H1 (cell line): ENCODE data around the gene CISD1. TPM values are rescaled to one million over a fixed set of nuclear protein-coding genes. Genes with fewer than 3 reads are reported as not detected.

Experiments
- CTCF ChIA-PET: fragments of 300-600 bp; sonication (Branson Sonifier 250); formaldehyde crosslinking; loops from one replicate; lab custom pipeline; 2021; ENCODE audit not compliant: partially characterized antibody; lab: Charles Lee
- POLR2A ChIA-PET: fragments of 300-600 bp; sonication (Branson Sonifier 250); formaldehyde crosslinking; loops from one replicate; lab custom pipeline; 2021; ENCODE audit warnings: inconsistent platforms; ENCODE audit not compliant: partially characterized antibody; lab: Charles Lee
- DNase-seq, 2 experiments: peaks; one replicate each; pipeline versions ENCODE4 v3.0.0 to v3.0.0-alpha.2; 2010 to 2022; ENCODE audit warnings: low spot score in 2 of 2, low read depth in 1 of 2, mixed read lengths in 1 of 2
- FAIRE-seq: peaks from 2 replicates; lab custom pipeline; 2011; peaks lifted over from hg19 to GRCh38; lab: Jason Lieb, UNC
- H2AFZ ChIP-seq: 2 replicates; pipeline ENCODE4 v1.8.1; 2012; ENCODE audit warnings: low read length, inconsistent platforms
- H2AK5ac ChIP-seq: 2 replicates; pipeline ENCODE4 v1.6.1; 2013; ENCODE audit warnings: low read depth, low read length
- H2BK120ac ChIP-seq: replicated peaks from 2 replicates; pipeline ENCODE3; 2013; ENCODE audit warnings: low read depth, low read length, inconsistent platforms
- H2BK12ac ChIP-seq: 2 replicates; pipeline ENCODE4 v1.6.1; 2013; ENCODE audit warnings: low read depth, low read length
- H2BK15ac ChIP-seq: 2 replicates; pipeline ENCODE4 v1.6.1; 2013; ENCODE audit warnings: low read length
- H2BK20ac ChIP-seq: 2 replicates; pipeline ENCODE4 v1.6.1; 2013; ENCODE audit warnings: low read length
- H2BK5ac ChIP-seq: 2 replicates; pipeline ENCODE4 v1.6.1; 2013; ENCODE audit warnings: low read depth, low read length
- H3K14ac ChIP-seq: 2 replicates; pipeline ENCODE4 v1.6.1; 2013; ENCODE audit warnings: inconsistent platforms; ENCODE audit not compliant: insufficient read length
- H3K18ac ChIP-seq: 2 replicates; pipeline ENCODE4 v1.6.1; 2013; ENCODE audit warnings: low read length; ENCODE audit errors: extremely low read depth
- H3K23ac ChIP-seq: 2 replicates; pipeline ENCODE4 v1.6.1; 2013; ENCODE audit warnings: inconsistent platforms; ENCODE audit not compliant: insufficient read length
- H3K23me2 ChIP-seq: 2 replicates; pipeline ENCODE4 v1.6.1; 2013; ENCODE audit warnings: low read depth, low read length
- H3K27ac ChIP-seq: 2 replicates; pipeline ENCODE4 v1.6.1; 2011; ENCODE audit warnings: low read depth, low read length, inconsistent platforms
- H3K27me3 ChIP-seq, 4 experiments: replicated peaks in 1 of 4; 1 replicate in 1 of 4; 2 replicates in 3 of 4; pipeline versions ENCODE4 v1.6.1 to v1.8.1; 2011 to 2013; ENCODE audit warnings: low read length in 3 of 4, mild to moderate bottlenecking in 3 of 4, inconsistent platforms in 2 of 4, mixed read lengths in 2 of 4, moderate library complexity in 1 of 4; ENCODE audit not compliant: control insufficient read depth in 3 of 4, insufficient read depth in 3 of 4; ENCODE audit errors: extremely low read depth in 1 of 4
- H3K36me3 ChIP-seq, 4 experiments: 2 replicates each; pipeline versions ENCODE4 v1.6.1 to v1.8.1; 2011 to 2013; ENCODE audit warnings: mild to moderate bottlenecking in 4 of 4, low read length in 3 of 4, moderate library complexity in 2 of 4, control low read depth in 1 of 4, inconsistent platforms in 1 of 4; ENCODE audit not compliant: insufficient read depth in 4 of 4, control insufficient read depth in 2 of 4
- H3K4ac ChIP-seq: replicated peaks from 2 replicates; pipeline ENCODE3; 2013; ENCODE audit warnings: low read length, low read depth, mixed read lengths, inconsistent platforms; ENCODE audit not compliant: insufficient read length
- H3K4me1 ChIP-seq, 4 experiments: replicated peaks in 1 of 4; 1 replicate in 1 of 4; 2 replicates in 3 of 4; pipeline versions ENCODE4 v1.6.1 to v1.8.1; 2011 to 2013; ENCODE audit warnings: low read length in 3 of 4, inconsistent platforms in 2 of 4, mixed read lengths in 1 of 4; ENCODE audit not compliant: insufficient read depth in 4 of 4, control insufficient read depth in 3 of 4
- H3K4me2 ChIP-seq, 2 experiments: 2 replicates each; pipeline versions ENCODE4 v1.6.1 to v1.8.1; 2011 to 2013; ENCODE audit warnings: low read depth in 2 of 2, low read length in 2 of 2, control low read depth in 1 of 2, inconsistent platforms in 1 of 2, mild to moderate bottlenecking in 1 of 2; ENCODE audit not compliant: insufficient read depth in 1 of 2
- H3K4me3 ChIP-seq, 4 experiments: fragments of 200-600, 300-600 bp in 1 of 4; sonication (generic), shearing (Covaris generic), sonication (Bioruptor Twin) in 1 of 4; 2 replicates each; pipeline versions ENCODE4 v1.5.1 to v1.8.1; 2011 to 2016; ENCODE audit warnings: low read length in 4 of 4, low read depth in 3 of 4, control low read depth in 2 of 4, inconsistent platforms in 2 of 4, mild to moderate bottlenecking in 2 of 4, mixed read lengths in 1 of 4, moderate library complexity in 1 of 4; ENCODE audit not compliant: insufficient read depth in 2 of 4; ENCODE audit errors: extremely low read depth in 1 of 4
- H3K56ac ChIP-seq: replicated peaks from 2 replicates; pipeline ENCODE3; 2013; ENCODE audit warnings: low read depth, mild to moderate bottlenecking, mixed read lengths, low read length, inconsistent platforms; ENCODE audit not compliant: insufficient read length
- H3K79me1 ChIP-seq: 2 replicates; pipeline ENCODE4 v1.6.1; 2013; ENCODE audit warnings: low read depth, low read length, control low read depth
- H3K79me2 ChIP-seq, 2 experiments: 2 replicates each; pipeline versions ENCODE4 v1.6.1 to v1.8.1; 2012 to 2013; ENCODE audit warnings: low read length in 2 of 2, mild to moderate bottlenecking in 2 of 2, inconsistent platforms in 1 of 2; ENCODE audit not compliant: insufficient read depth in 2 of 2, control insufficient read depth in 1 of 2
- H3K9ac ChIP-seq, 4 experiments: replicated peaks in 1 of 4; 1 replicate in 1 of 4; 2 replicates in 3 of 4; pipeline versions ENCODE4 v1.6.1 to v1.8.1; 2011 to 2013; ENCODE audit warnings: low read depth in 3 of 4, low read length in 3 of 4, control low read depth in 2 of 4, mild to moderate bottlenecking in 2 of 4, moderate library complexity in 2 of 4, inconsistent platforms in 1 of 4; ENCODE audit errors: extremely low read depth in 1 of 4
- H3K9me3 ChIP-seq, 2 experiments: 2 replicates each; pipeline versions ENCODE4 v1.6.1 to v1.8.1; 2012 to 2013; ENCODE audit warnings: mild to moderate bottlenecking in 2 of 2, moderate library complexity in 2 of 2, control low read depth in 1 of 2, inconsistent platforms in 1 of 2, low read depth in 1 of 2, low read length in 1 of 2, mixed read lengths in 1 of 2; ENCODE audit not compliant: insufficient read depth in 2 of 2
- H4K20me1 ChIP-seq, 2 experiments: replicated peaks in 1 of 2; 2 replicates each; pipeline versions ENCODE3 to v1.8.1; 2011 to 2013; ENCODE audit warnings: inconsistent platforms in 2 of 2, low read length in 2 of 2, mild to moderate bottlenecking in 1 of 2; ENCODE audit not compliant: insufficient read depth in 2 of 2, control insufficient read depth in 1 of 2
- H4K5ac ChIP-seq: 2 replicates; pipeline ENCODE4 v1.6.1; 2013; ENCODE audit warnings: low read length, low read depth, mixed read lengths, inconsistent platforms; ENCODE audit not compliant: insufficient read length
- H4K8ac ChIP-seq: 2 replicates; pipeline ENCODE4 v1.8.0; 2013; ENCODE audit warnings: mild to moderate bottlenecking, moderate library complexity, low read length, inconsistent platforms; ENCODE audit not compliant: insufficient read depth; ENCODE audit errors: extremely low read depth
- H4K91ac ChIP-seq: replicated peaks from 2 replicates; pipeline ENCODE3; 2013; ENCODE audit warnings: low read length, mixed read lengths, inconsistent platforms; ENCODE audit not compliant: insufficient read length
- CBX8 ChIP-seq: fragments of 300-800, 300-1000 bp; sonication (generic); IDR thresholded peaks from 2 replicates; pipeline ENCODE4 v1.7.1; 2016; ENCODE audit warnings: low read depth, low read length, borderline replicate concordance
- CTCF ChIP-seq, 3 experiments: IDR thresholded peaks; 1 replicate in 2 of 3; 2 replicates in 1 of 3; pipeline versions ENCODE4 v1.5.1 to v1.6.1; 2011; ENCODE audit warnings: low read length in 3 of 3, mild to moderate bottlenecking in 3 of 3, inconsistent platforms in 2 of 3, low read depth in 1 of 3, moderate library complexity in 1 of 3; ENCODE audit not compliant: insufficient read depth in 1 of 3; ENCODE audit errors: control extremely low read depth in 1 of 3
- JUN ChIP-seq: IDR thresholded peaks from 2 replicates; pipeline ENCODE4 v1.6.1; 2011; ENCODE audit warnings: low read depth, mild to moderate bottlenecking, improper control_type of control experiment, low read length
- RAD21 ChIP-seq, 2 experiments: IDR thresholded peaks in 1 of 2; conservative IDR thresholded peaks in 1 of 2; 2 replicates each; pipeline ENCODE4 v1.6.1; 2011; ENCODE audit warnings: low read depth in 2 of 2, low read length in 2 of 2, improper control_type of control experiment in 1 of 2, inconsistent platforms in 1 of 2, mild to moderate bottlenecking in 1 of 2, moderate library complexity in 1 of 2
- SAP30 ChIP-seq: fragments of 300-600 bp; sonication (generic); IDR thresholded peaks from 2 replicates; pipeline ENCODE4 v1.7.1; 2012; ENCODE audit warnings: low read length, moderate library complexity, mild to moderate bottlenecking, inconsistent platforms; ENCODE audit not compliant: insufficient read depth, insufficient replicate concordance
- SUZ12 ChIP-seq: fragments of 200-600 bp; sonication (generic); IDR thresholded peaks from 2 replicates; pipeline ENCODE4 v1.6.1; 2012; ENCODE audit warnings: mild to moderate bottlenecking, inconsistent platforms, low read length, moderate library complexity, mixed read lengths
- WGBS, 2 experiments: shearing (Covaris generic) in 1 of 2; methylation state at CpG; one replicate each; pipeline versions ENCODE4 v1.1.6 to v1.1.7; 2013 to 2015; ENCODE audit warnings: low lambda C conversion rate in 2 of 2, mixed read lengths in 2 of 2, inconsistent platforms in 1 of 2, low coverage in 1 of 2, missing lambda C conversion rate in 1 of 2; ENCODE audit not compliant: insufficient replicate concordance in 2 of 2, insufficient coverage in 1 of 2, insufficient read length in 1 of 2; ENCODE audit errors: extremely low coverage in 1 of 2, missing lambda C conversion rate in 1 of 2; 5-methylcytosine and 5-hydroxymethylcytosine counted together
- polyA plus RNA-seq, 7 experiments: library from polyadenylated mRNA; depleted of rRNA in 3 of 7; stranded (reverse) in 5 of 7; unstranded in 2 of 7; fragments of >200 nt in 5 of 7; fragments of 200-250 nt in 2 of 7; gene quantifications; 1 replicate in 5 of 7; 2 replicates in 1 of 7; 4 replicates in 1 of 7; pipeline versions ENCODE4 v1.2.1 to v1.2.3, GENCODE V29; 2011 to 2013; ENCODE audit warnings: missing spikeins in 2 of 7, mixed read lengths in 2 of 7
- total RNA-seq: library from RNA; stranded (reverse); fragmentation: NEBNext Ultra II Directional; extraction: Animal tissue kit (Norgen Biotek cat#: 25700); gene quantifications from 2 replicates; pipeline ENCODE4 v1.2.1, GENCODE V29; 2021

Gene CISD1
- total and polyA plus RNA-seq, 2 of the 8 experiments (the other 6 are each of a cell fraction or from before 2014, with no cell fraction given): 22.6 to 43.2 TPM

- Histone ChIP-seq H4K91ac (no peak overlapping the region), H3K56ac (no peak overlapping the region), H4K20me1 (peaks cover 2 to 6% of the 10 kb centered on the region in 2 experiments), H2AK5ac (no peak overlapping the region), H4K8ac (no peak overlapping the region), H3K27ac (no peak overlapping the region), H3K4ac (no peak overlapping the region), H2BK12ac (no peak overlapping the region), H3K14ac (no peak overlapping the region), H3K4me2 (no peak overlapping the region), H3K4me3 (no peak overlapping the region), H3K36me3 (no peaks in the 10 kb centered on the region), H3K23ac (no peak overlapping the region), H3K18ac (no peak overlapping the region), H2BK20ac (no peak overlapping the region), H4K5ac (no peak overlapping the region), H3K27me3 (no peaks in the 10 kb centered on the region), H2BK5ac (no peak overlapping the region), H2BK120ac (no peak overlapping the region), H3K23me2 (peaks cover 4% of the 10 kb centered on the region; the same call in 1 of the 2 replicates), H3K9ac (no peak overlapping the region), H3K4me1 (peaks cover 0 to 3% (median 0%) of the 10 kb centered on the region in 4 experiments; a peak in 2 of 7 replicates), H3K79me2 (peaks cover 4 to 14% of the 10 kb centered on the region in 2 experiments; a peak in 3 of 4 replicates), H2BK15ac (no peak overlapping the region), H3K9me3 (peaks cover 0 to 3% of the 10 kb centered on the region in 2 experiments; a peak in 1 of 4 replicates), H3K79me1 (no peaks in the 10 kb centered on the region; the same call in 1 of the 2 replicates), H2AFZ (no peak overlapping the region)
- CTCF ChIA-PET: interaction anchor here (0.6 to 1.4 kb wide), 3 partner anchors 14 to 50 kb away, joined by 3 to 4 read pairs (median 3); no protein-coding TSS in a partner anchor
- DNase-seq: no peak
- TF ChIP-seq JUN: no peak
- TF ChIP-seq CTCF (IDR thresholded peaks at IDR 0.05; ENCODE audit: control extremely low read depth in 1 of 3, insufficient read depth in 1 of 3, low read depth in 1 of 3, low read length in 3 of 3): no peak
- no peak for TF ChIP-seq CBX8
- no peak for TF ChIP-seq RAD21 (IDR thresholded peaks at IDR 0.05 in 1 of 2, conservative IDR thresholded peaks at IDR 0.05 in 1 of 2; ENCODE audit: low read depth in 2 of 2, low read length in 2 of 2)
- no peak for TF ChIP-seq SAP30
- TF ChIP-seq SUZ12: no peak
- POLR2A ChIA-PET: interaction anchor here (0.9 kb wide), 1 partner anchor 12 kb away, joined by 5 read pairs; no protein-coding TSS in a partner anchor
- no peak for FAIRE-seq
- WGBS, 2 experiments: 90% methylated on average over 2 of the region's 2 CpGs; no CpG with 5 or more reads in 1 of the 2 experiments
These were observed 62.7 kb downstream of the CISD1 start for GRCh38 chr10:58331646-58332045.
